IMR-90 (cell line): Measurements from ENCODE around the gene HSPG2. TPM values are rescaled to one million over a fixed set of nuclear protein-coding genes. Genes with fewer than 3 reads are reported as not detected.

Experiments
- ATAC-seq: fragments of 200-7000 bp; cut with Tn5 transposase; 2 replicates; pipeline ENCODE4 v1.9.1; 2020; ENCODE audit warnings: low read depth, mild to moderate bottlenecking, moderate library complexity
- BruUV-seq: library from RNA; stranded (reverse); fragments of 400-500 nt; replicated peaks from 2 replicates; lab custom pipeline; 2021; lab: Mats Ljungman, UMichigan
- CTCF ChIA-PET: fragments of 300-600 bp; formaldehyde crosslinking; extraction: SDS; loops from one replicate; lab custom pipeline; 2021; ENCODE audit warnings: antibody characterized with exemption; lab: Yijun Ruan, JAX
- POLR2A ChIA-PET: fragments of 300-600 bp; sonication (Branson Sonifier 250); formaldehyde crosslinking; loops from one replicate; lab custom pipeline; 2022; ENCODE audit warnings: antibody characterized with exemption; ENCODE audit not compliant: unreplicated experiment; lab: Charles Lee
- DNase-seq: peaks from one replicate; pipeline ENCODE4 v3.0.0; 2013
- H2AFZ ChIP-seq: replicated peaks from 2 replicates; pipeline ENCODE3; 2013; ENCODE audit warnings: low read length, mild to moderate bottlenecking; ENCODE audit not compliant: poor library complexity
- H2AK5ac ChIP-seq: 2 replicates; pipeline ENCODE4 v1.6.1; 2013; ENCODE audit warnings: low read depth, low read length, inconsistent platforms
- H2AK9ac ChIP-seq: replicated peaks from 2 replicates; pipeline ENCODE3; 2013; ENCODE audit warnings: mild to moderate bottlenecking, low read depth, low read length, moderate library complexity; ENCODE audit not compliant: poor library complexity
- H2BK120ac ChIP-seq: 2 replicates; pipeline ENCODE4 v1.6.1; 2013; ENCODE audit warnings: low read depth, low read length, inconsistent platforms
- H2BK15ac ChIP-seq: 3 replicates; pipeline ENCODE4 v1.6.1; 2013; ENCODE audit warnings: low read depth, low read length, inconsistent platforms
- H2BK20ac ChIP-seq: 2 replicates; pipeline ENCODE4 v1.6.1; 2013; ENCODE audit warnings: low read depth, mild to moderate bottlenecking, inconsistent platforms, low read length, moderate library complexity
- H2BK5ac ChIP-seq: 2 replicates; pipeline ENCODE4 v1.6.1; 2013; ENCODE audit warnings: mild to moderate bottlenecking, low read depth, low read length, inconsistent platforms; ENCODE audit not compliant: poor library complexity, severe bottlenecking
- H3K14ac ChIP-seq: replicated peaks from 2 replicates; pipeline ENCODE4 v1.6.1; 2013; ENCODE audit warnings: low read depth, low read length, inconsistent platforms
- H3K18ac ChIP-seq: 2 replicates; pipeline ENCODE4 v1.6.1; 2013; ENCODE audit warnings: low read depth, low read length, control low read depth
- H3K23ac ChIP-seq: 2 replicates; pipeline ENCODE4 v1.6.1; 2013; ENCODE audit warnings: low read depth, low read length, inconsistent platforms
- H3K27ac ChIP-seq: 2 replicates; pipeline ENCODE4 v1.5.1; 2013; ENCODE audit warnings: mild to moderate bottlenecking, control low read depth, low read length; ENCODE audit not compliant: insufficient read depth
- H3K27me3 ChIP-seq: 2 replicates; pipeline ENCODE4 v1.6.1; 2013; ENCODE audit warnings: low read length; ENCODE audit not compliant: control insufficient read depth, insufficient read depth
- H3K36me3 ChIP-seq: 2 replicates; pipeline ENCODE4 v1.6.1; 2013; ENCODE audit warnings: low read length, mixed read lengths; ENCODE audit not compliant: control insufficient read depth, insufficient read depth
- H3K4ac ChIP-seq: 2 replicates; pipeline ENCODE4 v1.6.1; 2013; ENCODE audit warnings: low read depth, low read length, inconsistent platforms
- H3K4me1 ChIP-seq: 2 replicates; pipeline ENCODE4 v1.6.1; 2013; ENCODE audit warnings: low read length, mixed read lengths; ENCODE audit not compliant: control insufficient read depth, insufficient read depth
- H3K4me2 ChIP-seq: 2 replicates; pipeline ENCODE4 v1.6.1; 2013; ENCODE audit warnings: low read depth, mild to moderate bottlenecking, control low read depth, low read length, moderate library complexity
- H3K4me3 ChIP-seq: 2 replicates; pipeline ENCODE4 v1.5.1; 2013; ENCODE audit warnings: low read depth, mild to moderate bottlenecking, control low read depth, low read length, moderate library complexity; ENCODE audit not compliant: insufficient read depth
- H3K56ac ChIP-seq: 2 replicates; pipeline ENCODE4 v1.6.1; 2013; ENCODE audit warnings: low read length, inconsistent platforms; ENCODE audit not compliant: insufficient read depth; ENCODE audit errors: extremely low read depth
- H3K79me1 ChIP-seq, 2 experiments: 2 replicates each; pipeline ENCODE4 v1.6.1; 2013; ENCODE audit warnings: low read length in 2 of 2, inconsistent platforms in 1 of 2, low read depth in 1 of 2
- H3K9ac ChIP-seq: 2 replicates; pipeline ENCODE4 v1.6.1; 2013; ENCODE audit warnings: low read depth, low read length, control low read depth
- H3K9me1 ChIP-seq: 2 replicates; pipeline ENCODE4 v1.6.1; 2013; ENCODE audit warnings: low read length, inconsistent platforms; ENCODE audit not compliant: insufficient read depth
- H3K9me3 ChIP-seq: 2 replicates; pipeline ENCODE4 v1.6.1; 2013; ENCODE audit warnings: low read length; ENCODE audit not compliant: control insufficient read depth, insufficient read depth
- H4K20me1 ChIP-seq: 2 replicates; pipeline ENCODE4 v1.6.1; 2013; ENCODE audit warnings: low read length, inconsistent platforms; ENCODE audit not compliant: insufficient read depth
- H4K5ac ChIP-seq: 2 replicates; pipeline ENCODE4 v1.6.1; 2013; ENCODE audit warnings: mild to moderate bottlenecking, low read depth, low read length, control low read depth
- H4K8ac ChIP-seq, 2 experiments: 2 replicates each; pipeline ENCODE4 v1.6.1; 2013; ENCODE audit warnings: low read depth in 2 of 2, low read length in 2 of 2, control low read depth in 1 of 2, inconsistent platforms in 1 of 2
- H4K91ac ChIP-seq: 2 replicates; pipeline ENCODE4 v1.6.1; 2013; ENCODE audit warnings: low read depth, low read length, inconsistent platforms; ENCODE audit not compliant: insufficient read depth
- CHD1 ChIP-seq: IDR thresholded peaks from 2 replicates; pipeline ENCODE4 v1.6.1; 2012; ENCODE audit warnings: low read depth, low read length, improper control_type of control experiment
- FOS ChIP-seq: fragments of 150-350 bp; IDR thresholded peaks from 2 replicates; pipeline ENCODE4 v1.6.1; 2016; ENCODE audit warnings: low read depth, low read length
- WGBS, 2 experiments: methylation state at CpG; one replicate each; pipeline versions ENCODE4 v1.1.5 to v1.1.7; 2013; ENCODE audit warnings: missing lambda C conversion rate in 2 of 2; ENCODE audit not compliant: insufficient read length in 1 of 2; ENCODE audit errors: extremely low coverage in 2 of 2; 5-methylcytosine and 5-hydroxymethylcytosine counted together
- dilution Hi-C: fragments of 300-500 bp; cut with HindIII; formaldehyde crosslinking; loops from one replicate; pipeline ENCODE4 v1.14.3; 2018; ENCODE audit warnings: low sequenced_read_pairs; ENCODE audit not compliant: unreplicated experiment
- in situ Hi-C: fragments of 300-500 bp; cut with MboI; formaldehyde crosslinking; loops from 3 replicates; pipeline ENCODE4 v1.14.3; 2019; ENCODE audit warnings: low sequenced_read_pairs, inconsistent platforms, mixed read lengths
- intact Hi-C: fragments of 100-400 bp; cut with micrococcal nuclease; formaldehyde crosslinking; loops from 2 replicates; pipeline ENCODE4 v1.10.0; 2022
- polyA plus RNA-seq, 3 experiments: library from polyadenylated mRNA; depleted of rRNA; stranded (reverse); fragments of >200 nt; gene quantifications; 2 replicates each; pipeline ENCODE4 v1.2.3, GENCODE V29; 2012; ENCODE audit warnings: low replicate concordance in 1 of 3
- total RNA-seq: library from RNA; depleted of rRNA; stranded (reverse); fragments of >200 nt; gene quantifications from 2 replicates; pipeline ENCODE4 v1.2.3, GENCODE V29; 2012
- TF ChIP-seq, protein P1 (sequence below): conservative IDR thresholded peaks from 2 replicates; pipeline ENCODE4 v1.5.1; 2012; ENCODE audit warnings: mild to moderate bottlenecking, low read depth, low read length, improper control_type of control experiment
- TF ChIP-seq, protein P2 (sequence below): fragments of 150-350 bp; IDR thresholded peaks from 2 replicates; pipeline ENCODE4 v1.6.1; 2017; ENCODE audit warnings: mild to moderate bottlenecking, antibody characterized with exemption, low read length, low read depth

HSPG2 gene
- total and polyA plus RNA-seq, 2 of the 4 experiments (the other 2 are of a cell fraction), result 15.8 to 94.0 TPM

DNA sequence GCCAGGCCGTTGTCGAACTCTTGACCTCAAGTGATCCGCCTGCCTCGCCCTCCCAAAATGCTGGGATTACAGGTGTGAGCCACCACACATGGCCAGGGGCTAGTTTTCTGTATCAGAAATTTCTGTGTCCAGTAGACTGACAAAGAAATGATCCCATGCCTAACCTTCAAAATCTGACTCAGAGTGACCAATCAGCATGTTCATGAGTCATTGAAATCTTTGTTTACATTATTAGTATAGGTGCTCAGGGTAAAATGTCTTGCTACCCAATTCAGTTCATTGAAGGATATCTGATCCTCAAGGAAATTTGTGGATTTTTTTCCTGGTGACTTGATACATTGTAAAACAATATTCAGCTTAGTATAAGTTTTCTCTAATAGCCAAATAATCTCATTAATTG lies 136.0 kb downstream of the HSPG2 start:
- no peaks in the 10 kb centered on the region for H3K36me3 ChIP-seq
- no peak overlapping the region for H4K91ac ChIP-seq
- no peak overlapping the region for H3K4me2 ChIP-seq
- H3K4ac ChIP-seq, result no peak overlapping the region
- H3K9me1 ChIP-seq, result no peaks in the 10 kb centered on the region
- no TSS peak for BruUV-seq
- H2BK120ac ChIP-seq, result no peak overlapping the region
- DNase-seq, result peak; percentile 71
- no peak overlapping the region for H3K4me3 ChIP-seq
- ATAC-seq, result peak; percentile 29; the same call in 1 of the 2 replicates
- no peak overlapping the region for H3K27ac ChIP-seq
- H3K27me3 ChIP-seq, result no peaks in the 10 kb centered on the region; the same call in none of the 2 replicates
- no peak overlapping the region for H3K9ac ChIP-seq
- H2BK5ac ChIP-seq, result no peak overlapping the region
- H4K20me1 ChIP-seq, result no peaks in the 10 kb centered on the region
- WGBS, 2 experiments, result 94% methylated on average over 3 of the region's 4 CpGs; no CpG with 5 or more reads in 1 of the 2 experiments
- H3K56ac ChIP-seq, result no peak overlapping the region
- ChIA-PET CTCF (no interaction called here), POLR2A (no interaction called here)
- TF ChIP-seq, protein P1, sequence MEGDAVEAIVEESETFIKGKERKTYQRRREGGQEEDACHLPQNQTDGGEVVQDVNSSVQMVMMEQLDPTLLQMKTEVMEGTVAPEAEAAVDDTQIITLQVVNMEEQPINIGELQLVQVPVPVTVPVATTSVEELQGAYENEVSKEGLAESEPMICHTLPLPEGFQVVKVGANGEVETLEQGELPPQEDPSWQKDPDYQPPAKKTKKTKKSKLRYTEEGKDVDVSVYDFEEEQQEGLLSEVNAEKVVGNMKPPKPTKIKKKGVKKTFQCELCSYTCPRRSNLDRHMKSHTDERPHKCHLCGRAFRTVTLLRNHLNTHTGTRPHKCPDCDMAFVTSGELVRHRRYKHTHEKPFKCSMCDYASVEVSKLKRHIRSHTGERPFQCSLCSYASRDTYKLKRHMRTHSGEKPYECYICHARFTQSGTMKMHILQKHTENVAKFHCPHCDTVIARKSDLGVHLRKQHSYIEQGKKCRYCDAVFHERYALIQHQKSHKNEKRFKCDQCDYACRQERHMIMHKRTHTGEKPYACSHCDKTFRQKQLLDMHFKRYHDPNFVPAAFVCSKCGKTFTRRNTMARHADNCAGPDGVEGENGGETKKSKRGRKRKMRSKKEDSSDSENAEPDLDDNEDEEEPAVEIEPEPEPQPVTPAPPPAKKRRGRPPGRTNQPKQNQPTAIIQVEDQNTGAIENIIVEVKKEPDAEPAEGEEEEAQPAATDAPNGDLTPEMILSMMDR, result no peak
- TF ChIP-seq FOS (peak; percentile 61; the same call in 1 of the 2 replicates), CHD1 (no peak)
- TF ChIP-seq, protein P2, sequence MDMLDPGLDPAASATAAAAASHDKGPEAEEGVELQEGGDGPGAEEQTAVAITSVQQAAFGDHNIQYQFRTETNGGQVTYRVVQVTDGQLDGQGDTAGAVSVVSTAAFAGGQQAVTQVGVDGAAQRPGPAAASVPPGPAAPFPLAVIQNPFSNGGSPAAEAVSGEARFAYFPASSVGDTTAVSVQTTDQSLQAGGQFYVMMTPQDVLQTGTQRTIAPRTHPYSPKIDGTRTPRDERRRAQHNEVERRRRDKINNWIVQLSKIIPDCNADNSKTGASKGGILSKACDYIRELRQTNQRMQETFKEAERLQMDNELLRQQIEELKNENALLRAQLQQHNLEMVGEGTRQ, result no peak
- no peak overlapping the region for H3K23ac ChIP-seq
- intact Hi-C loops (no loop called here), in situ Hi-C loops (no loop called here), dilution Hi-C loops (no loop called here)
- H3K79me1 ChIP-seq, result no peaks in the 10 kb centered on the region
- peaks cover 2% of the 10 kb centered on the region; the same call in 1 of the 2 replicates for H3K4me1 ChIP-seq
- H2BK15ac ChIP-seq, result no peak overlapping the region
- H2AFZ ChIP-seq, result no peak overlapping the region
- H3K14ac ChIP-seq, result no peak overlapping the region
- no peak overlapping the region for H2AK5ac ChIP-seq
- H3K9me3 ChIP-seq, result no peaks in the 10 kb centered on the region
- H2AK9ac ChIP-seq, result no peak overlapping the region
- H2BK20ac ChIP-seq, result no peak overlapping the region
- no peak overlapping the region for H4K5ac ChIP-seq
- H3K18ac ChIP-seq, result no peak overlapping the region
- H4K8ac ChIP-seq, result no peak overlapping the region
